Breast epithelium (tissue), 4 donors: ENCODE results near the gene HFE. TPM values are rescaled to one million over a fixed set of nuclear protein-coding genes. Genes with fewer than 3 reads are reported as not detected.

ENCODE experiments used
- DNase-seq, 2 donors: peaks; one replicate each; pipeline ENCODE4 v3.0.0-alpha.2; 2019; ENCODE audit warnings: low spot score in 2 of 2
- H3K27ac ChIP-seq, 2 donors: fragments of 200-600 bp; sonication (generic) in 1 of 2; one replicate each; pipeline ENCODE4 v1.5.1; 2016 to 2019; ENCODE audit warnings: mild to moderate bottlenecking in 1 of 2
- H3K27me3 ChIP-seq, 2 donors: fragments of 200-600 bp; sonication (generic) in 1 of 2; one replicate each; pipeline versions ENCODE4 v1.5.1 to v1.6.0; 2017 to 2019; ENCODE audit warnings: control low read depth in 1 of 2, mild to moderate bottlenecking in 1 of 2
- H3K36me3 ChIP-seq: fragments of 200-600 bp; one replicate; pipeline ENCODE4 v1.5.1; 2019
- H3K4me1 ChIP-seq, 2 donors: fragments of 200-600 bp; sonication (generic); one replicate each; pipeline ENCODE4 v1.5.1; 2016 to 2019; ENCODE audit warnings: control low read depth in 1 of 2
- H3K4me3 ChIP-seq, 3 donors: fragments of 200-600 bp; sonication (generic); 1 replicate in 2 of 3; 2 replicates in 1 of 3; pipeline ENCODE4 v1.5.1; 2016 to 2019; ENCODE audit warnings: mild to moderate bottlenecking in 3 of 3, moderate library complexity in 2 of 3
- H3K9me3 ChIP-seq, 2 donors: fragments of 200-600 bp; sonication (generic) in 1 of 2; one replicate each; pipeline ENCODE4 v1.5.1; 2016 to 2019; ENCODE audit warnings: control low read depth in 1 of 2
- POLR2A ChIP-seq: fragments of 450-650 bp; IDR thresholded peaks from one replicate; pipeline ENCODE4 v1.6.1; 2016; ENCODE audit warnings: antibody characterized with exemption, mild to moderate bottlenecking, moderate library complexity
- POLR2AphosphoS5 ChIP-seq, 3 donors: sonication (generic); formaldehyde crosslinking; IDR thresholded peaks; one replicate each; pipeline ENCODE4 v1.6.1; 2017; ENCODE audit warnings: antibody characterized with exemption in 3 of 3
- intact Hi-C: fragments of 100-400 bp; cut with DNase I; formaldehyde crosslinking; loops from one replicate; pipeline ENCODE4 v1.15.1; 2023; ENCODE audit warnings: low total_unique reads
- total RNA-seq, 3 donors: library from RNA; depleted of rRNA; stranded (reverse); fragments of >200 nt; gene quantifications; one replicate each; pipeline ENCODE4 v1.1.0, GENCODE V29; 2016
- TF ChIP-seq, protein P1 (sequence below), 3 donors: fragments of 450-650 bp; IDR thresholded peaks; one replicate each; pipeline ENCODE4 v1.5.1; 2016 to 2017; ENCODE audit warnings: antibody characterized with exemption in 3 of 3, mild to moderate bottlenecking in 3 of 3, moderate library complexity in 3 of 3

HFE gene
- total RNA-seq, 3 donors from 2014 or later, result 5.6 to 9.4 (median 8.6) TPM

DNA sequence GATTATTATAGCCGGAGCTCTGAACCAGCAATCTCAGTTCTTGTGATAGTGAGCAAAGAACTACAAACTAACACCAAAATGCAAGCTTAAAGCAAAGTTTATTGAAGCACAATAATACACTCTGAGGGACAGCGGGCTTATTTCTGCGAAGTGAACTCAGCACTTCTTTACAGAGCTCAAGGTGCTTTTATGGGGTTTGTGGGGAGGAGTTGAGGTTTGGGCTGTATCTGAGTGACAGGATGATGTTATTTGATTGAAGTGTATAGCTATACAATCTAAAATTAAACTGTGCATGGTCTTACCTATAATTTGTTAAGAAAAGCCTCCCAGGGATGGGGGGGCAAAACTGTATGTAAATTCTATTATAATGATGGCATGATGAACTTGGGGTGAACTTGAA, 1.0 kb upstream of the HFE start:
- Histone ChIP-seq H3K36me3 (no peaks in the 10 kb centered on the region), H3K27me3 (no peaks in the 10 kb centered on the region), H3K4me3 (no peak overlapping the region), H3K4me1 (no peaks in the 10 kb centered on the region), H3K27ac (no peak overlapping the region), H3K9me3 (no peaks in the 10 kb centered on the region)
- DNase-seq, result no peak
- intact Hi-C loops, result no loop called here
- TF ChIP-seq POLR2AphosphoS5 (IDR thresholded peaks at IDR 0.05) (no peak), POLR2A (no peak)
- TF ChIP-seq, protein P1, sequence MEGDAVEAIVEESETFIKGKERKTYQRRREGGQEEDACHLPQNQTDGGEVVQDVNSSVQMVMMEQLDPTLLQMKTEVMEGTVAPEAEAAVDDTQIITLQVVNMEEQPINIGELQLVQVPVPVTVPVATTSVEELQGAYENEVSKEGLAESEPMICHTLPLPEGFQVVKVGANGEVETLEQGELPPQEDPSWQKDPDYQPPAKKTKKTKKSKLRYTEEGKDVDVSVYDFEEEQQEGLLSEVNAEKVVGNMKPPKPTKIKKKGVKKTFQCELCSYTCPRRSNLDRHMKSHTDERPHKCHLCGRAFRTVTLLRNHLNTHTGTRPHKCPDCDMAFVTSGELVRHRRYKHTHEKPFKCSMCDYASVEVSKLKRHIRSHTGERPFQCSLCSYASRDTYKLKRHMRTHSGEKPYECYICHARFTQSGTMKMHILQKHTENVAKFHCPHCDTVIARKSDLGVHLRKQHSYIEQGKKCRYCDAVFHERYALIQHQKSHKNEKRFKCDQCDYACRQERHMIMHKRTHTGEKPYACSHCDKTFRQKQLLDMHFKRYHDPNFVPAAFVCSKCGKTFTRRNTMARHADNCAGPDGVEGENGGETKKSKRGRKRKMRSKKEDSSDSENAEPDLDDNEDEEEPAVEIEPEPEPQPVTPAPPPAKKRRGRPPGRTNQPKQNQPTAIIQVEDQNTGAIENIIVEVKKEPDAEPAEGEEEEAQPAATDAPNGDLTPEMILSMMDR (IDR thresholded peaks at IDR 0.05), result no peak

DNA sequence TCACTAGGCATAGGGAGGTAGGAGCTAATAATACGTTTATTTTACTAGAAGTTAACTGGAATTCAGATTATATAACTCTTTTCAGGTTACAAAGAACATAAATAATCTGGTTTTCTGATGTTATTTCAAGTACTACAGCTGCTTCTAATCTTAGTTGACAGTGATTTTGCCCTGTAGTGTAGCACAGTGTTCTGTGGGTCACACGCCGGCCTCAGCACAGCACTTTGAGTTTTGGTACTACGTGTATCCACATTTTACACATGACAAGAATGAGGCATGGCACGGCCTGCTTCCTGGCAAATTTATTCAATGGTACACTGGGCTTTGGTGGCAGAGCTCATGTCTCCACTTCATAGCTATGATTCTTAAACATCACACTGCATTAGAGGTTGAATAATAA, 1.1 kb downstream of the HFE start:
- intact Hi-C loops, result no loop called here
- no peak for DNase-seq

DNA sequence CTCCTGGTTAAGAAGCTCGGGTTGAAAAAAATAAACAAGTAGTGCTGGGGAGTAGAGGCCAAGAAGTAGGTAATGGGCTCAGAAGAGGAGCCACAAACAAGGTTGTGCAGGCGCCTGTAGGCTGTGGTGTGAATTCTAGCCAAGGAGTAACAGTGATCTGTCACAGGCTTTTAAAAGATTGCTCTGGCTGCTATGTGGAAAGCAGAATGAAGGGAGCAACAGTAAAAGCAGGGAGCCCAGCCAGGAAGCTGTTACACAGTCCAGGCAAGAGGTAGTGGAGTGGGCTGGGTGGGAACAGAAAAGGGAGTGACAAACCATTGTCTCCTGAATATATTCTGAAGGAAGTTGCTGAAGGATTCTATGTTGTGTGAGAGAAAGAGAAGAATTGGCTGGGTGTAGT, 2.0 kb downstream of the HFE start:
- no peaks in the 10 kb centered on the region for H3K4me1 ChIP-seq
- H3K4me3 ChIP-seq, result no peak overlapping the region
- no peak for TF ChIP-seq POLR2A
- no peaks in the 10 kb centered on the region for H3K9me3 ChIP-seq
- H3K36me3 ChIP-seq, result no peaks in the 10 kb centered on the region
- intact Hi-C loops, result no loop called here
- peak overlapping the region; percentile 92 to 94 for H3K27ac ChIP-seq
- no peak for DNase-seq
- no peaks in the 10 kb centered on the region for H3K27me3 ChIP-seq

More for the DNA sequence above, 1.1 kb downstream of the HFE start:
- TF ChIP-seq, protein P1 (IDR thresholded peaks at IDR 0.05), result no peak
- TF ChIP-seq POLR2AphosphoS5 (IDR thresholded peaks at IDR 0.05) (no peak), POLR2A (no peak)
- peak overlapping the region; percentile 92 to 94 for H3K27ac ChIP-seq
- H3K27me3 ChIP-seq, result no peaks in the 10 kb centered on the region
- H3K36me3 ChIP-seq, result no peaks in the 10 kb centered on the region
- peak overlapping the region; percentile 61 to 81 (median 65) for H3K4me3 ChIP-seq
- H3K9me3 ChIP-seq, result no peaks in the 10 kb centered on the region
- no peaks in the 10 kb centered on the region for H3K4me1 ChIP-seq

DNA sequence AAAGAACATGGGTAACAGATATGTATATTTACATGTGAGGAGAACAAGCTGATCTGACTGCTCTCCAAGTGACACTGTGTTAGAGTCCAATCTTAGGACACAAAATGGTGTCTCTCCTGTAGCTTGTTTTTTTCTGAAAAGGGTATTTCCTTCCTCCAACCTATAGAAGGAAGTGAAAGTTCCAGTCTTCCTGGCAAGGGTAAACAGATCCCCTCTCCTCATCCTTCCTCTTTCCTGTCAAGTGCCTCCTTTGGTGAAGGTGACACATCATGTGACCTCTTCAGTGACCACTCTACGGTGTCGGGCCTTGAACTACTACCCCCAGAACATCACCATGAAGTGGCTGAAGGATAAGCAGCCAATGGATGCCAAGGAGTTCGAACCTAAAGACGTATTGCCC, 5.2 kb downstream of the HFE start:
- Histone ChIP-seq H3K4me3 (no peak overlapping the region), H3K4me1 (no peaks in the 10 kb centered on the region), H3K27me3 (no peaks in the 10 kb centered on the region), H3K27ac (no peak overlapping the region), H3K9me3 (no peaks in the 10 kb centered on the region), H3K36me3 (no peaks in the 10 kb centered on the region)
- TF ChIP-seq POLR2AphosphoS5 (IDR thresholded peaks at IDR 0.05) (no peak), POLR2A (no peak)
- intact Hi-C loops, result no loop called here
- no peak for DNase-seq

DNA sequence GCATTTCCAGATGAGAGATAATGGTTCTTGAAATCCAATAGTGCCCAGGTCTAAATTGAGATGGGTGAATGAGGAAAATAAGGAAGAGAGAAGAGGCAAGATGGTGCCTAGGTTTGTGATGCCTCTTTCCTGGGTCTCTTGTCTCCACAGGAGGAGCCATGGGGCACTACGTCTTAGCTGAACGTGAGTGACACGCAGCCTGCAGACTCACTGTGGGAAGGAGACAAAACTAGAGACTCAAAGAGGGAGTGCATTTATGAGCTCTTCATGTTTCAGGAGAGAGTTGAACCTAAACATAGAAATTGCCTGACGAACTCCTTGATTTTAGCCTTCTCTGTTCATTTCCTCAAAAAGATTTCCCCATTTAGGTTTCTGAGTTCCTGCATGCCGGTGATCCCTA, 6.8 kb downstream of the HFE start:
- DNase-seq, result no peak
- TF ChIP-seq, protein P1 (IDR thresholded peaks at IDR 0.05), result no peak
- no peak for TF ChIP-seq POLR2A
- no peak for TF ChIP-seq POLR2AphosphoS5 (IDR thresholded peaks at IDR 0.05)
- no peaks in the 10 kb centered on the region for H3K36me3 ChIP-seq
- no peak overlapping the region for H3K4me3 ChIP-seq
- no peaks in the 10 kb centered on the region for H3K9me3 ChIP-seq
- no peak overlapping the region for H3K27ac ChIP-seq
- no peaks in the 10 kb centered on the region for H3K4me1 ChIP-seq
- intact Hi-C loops, result no loop called here
- H3K27me3 ChIP-seq, result no peaks in the 10 kb centered on the region

DNA sequence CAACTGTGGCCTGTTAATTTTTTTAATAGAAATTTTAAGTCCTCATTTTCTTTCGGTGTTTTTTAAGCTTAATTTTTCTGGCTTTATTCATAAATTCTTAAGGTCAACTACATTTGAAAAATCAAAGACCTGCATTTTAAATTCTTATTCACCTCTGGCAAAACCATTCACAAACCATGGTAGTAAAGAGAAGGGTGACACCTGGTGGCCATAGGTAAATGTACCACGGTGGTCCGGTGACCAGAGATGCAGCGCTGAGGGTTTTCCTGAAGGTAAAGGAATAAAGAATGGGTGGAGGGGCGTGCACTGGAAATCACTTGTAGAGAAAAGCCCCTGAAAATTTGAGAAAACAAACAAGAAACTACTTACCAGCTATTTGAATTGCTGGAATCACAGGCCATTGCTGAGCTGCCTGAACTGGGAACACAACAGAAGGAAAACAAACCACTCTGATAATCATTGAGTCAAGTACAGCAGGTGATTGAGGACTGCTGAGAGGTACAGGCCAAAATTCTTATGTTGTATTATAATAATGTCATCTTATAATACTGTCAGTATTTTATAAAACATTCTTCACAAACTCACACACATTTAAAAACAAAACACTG, 10.1 kb downstream of the HFE start:
- Histone ChIP-seq H3K9me3 (no peaks in the 10 kb centered on the region), H3K36me3 (no peaks in the 10 kb centered on the region), H3K27ac (no peak overlapping the region), H3K27me3 (no peaks in the 10 kb centered on the region), H3K4me1 (no peaks in the 10 kb centered on the region), H3K4me3 (no peak overlapping the region)
- peak in 1 of 2 donors; percentile 51 for DNase-seq
- TF ChIP-seq POLR2A, result no peak
- TF ChIP-seq, protein P1 (IDR thresholded peaks at IDR 0.05), result peak; percentile 56 to 87 (median 81)
- intact Hi-C loops, result no loop called here
